ENCODE results near the gene MT1G.

GRCh38 chr16:56669005-56669839 is 1.4 kb upstream of the MT1G start, which contains the start of gene MT1H:
- TF ChIP-seq FOXM1 (IDR thresholded peaks at IDR 0.05; ENCODE audit: borderline replicate concordance) (no peak), ZNF384 (IDR thresholded peaks at IDR 0.05) (no peak), ARNT (IDR thresholded peaks at IDR 0.05) (no peak), ELF4 (IDR thresholded peaks at IDR 0.05) (no peak), BHLHE40 (IDR thresholded peaks at IDR 0.05; ENCODE audit: borderline replicate concordance) (no peak), SP1 (IDR thresholded peaks at IDR 0.05) (no peak), NFRKB (IDR thresholded peaks at IDR 0.05) (no peak)

Measured in HEK293T (cell line).